Ascending aorta (tissue), 1 donor: ENCODE results near the gene CALHM5. TPM values are rescaled to one million over a fixed set of nuclear protein-coding genes. Genes with fewer than 3 reads are reported as not detected.

Experiments used
- total RNA-seq: library from RNA; depleted of rRNA; stranded (reverse); fragments of >200 nt; gene quantifications from one replicate; pipeline ENCODE4 v1.1.0, GENCODE V29; 2016

Gene CALHM5
- total RNA-seq, 1 donor from 2014 or later = 3.4 TPM

Other genes with a start within 250 kb of the CALHM5 start
- 36.6 TPM for gene TSPYL1, start 231.7 kb upstream of the CALHM5 start, total RNA-seq
- 27.6 TPM for gene DSE, start 140.7 kb upstream of the CALHM5 start, total RNA-seq
- not detected for gene CALHM6, start 50.3 kb upstream of the CALHM5 start, total RNA-seq
- not detected for gene TRAPPC3L, start 34.0 kb downstream of the CALHM5 start, total RNA-seq
- not detected for gene CALHM4, start 42.1 kb downstream of the CALHM5 start, total RNA-seq
- 11.0 TPM for gene RWDD1, start 59.9 kb downstream of the CALHM5 start, total RNA-seq
- gene RSPH4A, start 104.8 kb downstream of the CALHM5 start, total RNA-seq = 17.9 TPM
- 0.85 TPM for gene ZUP1, start 157.1 kb downstream of the CALHM5 start, total RNA-seq
- 0.96 TPM for gene KPNA5, start 169.6 kb downstream of the CALHM5 start, total RNA-seq